HG03135 (cell line): Measurements from ENCODE around the gene RPL18A.

Experiments
- ATAC-seq: cut with Tn5 transposase; IDR thresholded peaks from one replicate; pipeline ENCODE4 v1.9.1; 2021; ENCODE audit warnings: mild to moderate bottlenecking, moderate library complexity; ENCODE audit not compliant: unreplicated experiment

Gene RPL18A

GRCh38 chr19:17908244-17908643 is 48.5 kb downstream of the RPL18A start:
- no peak for ATAC-seq

GRCh38 chr19:17909003-17909732 is 49.5 kb downstream of the RPL18A start:
- no peak for ATAC-seq

- ATAC-seq = no peak
These were observed 51.2 kb downstream of the RPL18A start for GRCh38 chr19:17910791-17911360.
